Activated T-helper 2 cell treated with anti-CD3 and anti-CD28 coated beads, Interferon-gamma antibody, Interleukin-2, Interleukin-4, amounts not matched to agents 10 μg/mL and 5 μg/mL and 100 μg/mL, durations not matched to agents 14 hours and 24 hours and 36 hours (primary cell): ENCODE measurements around the gene ST7L. TPM values are rescaled to one million over a fixed set of nuclear protein-coding genes. Genes with fewer than 3 reads are reported as not detected.
"Not testable (repeated sequence)": the region's sequence is repeated elsewhere in the genome, so short reads cannot be mapped to it uniquely, and the experiment has no call there.

Source experiments
- DNase-seq: peaks from one replicate; pipeline ENCODE4 v3.0.0; 2021; ENCODE audit warnings: low spot score
- H3K27ac Mint-ChIP-seq: one replicate; pipeline ENCODE4 v1.8.0; 2021; ENCODE audit warnings: mixed read lengths
- H3K27me3 Mint-ChIP-seq: one replicate; pipeline ENCODE4 v1.8.0; 2021; ENCODE audit warnings: low read depth, mixed read lengths
- H3K36me3 Mint-ChIP-seq: one replicate; pipeline ENCODE4 v1.8.0; 2021; ENCODE audit warnings: low read depth, mixed read lengths
- H3K4me1 Mint-ChIP-seq: one replicate; pipeline ENCODE4 v1.8.0; 2021; ENCODE audit warnings: low read depth, mixed read lengths
- H3K4me3 Mint-ChIP-seq: one replicate; pipeline ENCODE4 v1.8.0; 2021; ENCODE audit warnings: low read depth, mild to moderate bottlenecking, moderate library complexity, mixed read lengths
- H3K9me3 Mint-ChIP-seq: one replicate; pipeline ENCODE4 v1.8.0; 2021; ENCODE audit warnings: mixed read lengths
- intact Hi-C: fragments of 100-400 bp; cut with micrococcal nuclease; formaldehyde crosslinking; loops from one replicate; pipeline ENCODE4 v1.15.1; 2023
- total RNA-seq: library from RNA; stranded (reverse); gene quantifications from 2 replicates; pipeline ENCODE4 v1.2.3, GENCODE V29; 2022

Gene ST7L
- total RNA-seq, 1 donor from 2014 or later, result 15.4 TPM

DNA sequence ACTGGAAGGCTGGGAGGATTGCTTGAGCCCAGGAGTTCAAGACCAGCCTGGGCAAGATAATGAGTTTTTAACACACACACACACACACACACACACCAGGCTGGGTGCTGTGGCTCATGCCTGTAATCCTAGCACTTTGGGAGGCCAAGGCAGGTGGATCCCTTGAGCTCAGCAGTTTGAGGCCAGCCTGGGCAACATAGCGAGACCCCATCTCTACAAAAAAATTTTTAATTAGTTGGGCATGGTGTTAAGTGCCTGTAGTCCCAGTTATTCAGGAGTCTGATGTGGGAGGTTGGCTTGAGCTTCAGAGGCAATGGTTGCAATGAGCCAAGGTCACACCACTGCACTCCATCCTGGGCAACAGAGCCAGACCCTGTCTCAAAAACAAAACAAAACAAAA is 132.9 kb downstream of the ST7L start:
- intact Hi-C loops, H3K4me3 Mint-ChIP-seq, DNase-seq, H3K27ac Mint-ChIP-seq, H3K36me3 Mint-ChIP-seq, H3K9me3 Mint-ChIP-seq, H3K4me1 Mint-ChIP-seq: not testable (repeated sequence)
- peaks cover 16% of the 10 kb centered on the region for H3K27me3 Mint-ChIP-seq

DNA sequence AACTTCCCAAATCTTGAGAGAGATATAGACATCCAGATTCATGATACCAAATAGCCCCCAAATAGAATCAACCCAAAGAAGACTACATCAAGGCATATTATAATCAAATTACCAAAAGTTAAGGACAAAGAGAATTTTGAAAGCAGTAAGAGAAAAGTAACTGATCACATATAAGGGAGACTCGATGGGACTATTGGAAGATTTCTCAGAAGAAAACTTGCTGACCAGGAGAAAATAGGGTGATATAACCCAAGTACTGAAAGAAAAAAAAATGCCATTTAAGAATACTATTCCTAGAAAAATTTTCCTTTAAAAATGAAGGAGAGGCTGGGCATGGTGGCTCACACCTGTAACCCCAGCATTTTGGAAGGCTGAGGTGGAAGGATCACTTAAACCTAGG is 140.6 kb downstream of the ST7L start:
- no peaks in the 10 kb centered on the region for H3K36me3 Mint-ChIP-seq

DNA sequence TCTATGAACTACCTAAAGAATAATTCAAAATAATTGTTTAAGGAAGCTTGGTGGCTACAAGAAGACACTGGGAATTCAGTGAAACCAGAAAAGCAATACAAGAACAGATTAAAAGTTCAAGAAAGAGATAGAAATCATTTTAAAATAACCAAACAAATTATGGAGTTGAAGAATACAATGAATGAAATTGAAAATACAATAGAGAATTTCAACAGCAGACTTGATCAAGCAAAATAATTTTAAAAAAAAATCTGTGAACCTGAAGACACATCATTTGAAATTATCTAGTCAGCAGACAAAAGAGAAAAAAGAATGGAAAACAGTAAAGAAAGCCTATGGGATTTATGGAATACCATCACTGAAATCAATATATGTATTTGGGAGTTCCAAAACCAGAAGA is 141.4 kb downstream of the ST7L start:
- Mint-ChIP-seq H3K9me3 (peaks cover 23% of the 10 kb centered on the region), H3K4me3 (no peak overlapping the region), H3K36me3 (no peaks in the 10 kb centered on the region), H3K27me3 (peaks cover 22% of the 10 kb centered on the region), H3K4me1 (no peaks in the 10 kb centered on the region), H3K27ac (no peak overlapping the region)
- intact Hi-C loops, result no loop called here
- DNase-seq, result no peak

More for the DNA sequence above, 140.6 kb downstream of the ST7L start:
- intact Hi-C loops, result no loop called here
- Mint-ChIP-seq H3K4me3 (no peak overlapping the region), H3K27ac (no peak overlapping the region), H3K9me3 (peaks cover 23% of the 10 kb centered on the region), H3K27me3 (peaks cover 22% of the 10 kb centered on the region), H3K4me1 (no peaks in the 10 kb centered on the region)
- DNase-seq, result no peak

Other genes with a start within 250 kb of the ST7L start
- 5.7 and 7.1 TPM in 2 replicates for gene CTTNBP2NL, start 222.9 kb downstream of the ST7L start, total RNA-seq
- 0.16 TPM in 1 of 2 replicates, not detected in the other for gene WNT2B, start 110.2 kb downstream of the ST7L start, total RNA-seq
- gene CAPZA1, start 691 bp upstream of the ST7L start, total RNA-seq, result 260 and 269 TPM in 2 replicates
- gene MOV10, start 55.5 kb upstream of the ST7L start, total RNA-seq, result 64.5 and 68.1 TPM in 2 replicates
- gene RHOC, start 88.0 kb upstream of the ST7L start, total RNA-seq, result 68.7 and 74.7 TPM in 2 replicates
- 0.59 and 0.67 TPM in 2 replicates for gene PPM1J, start 96.2 kb upstream of the ST7L start, total RNA-seq